ENCODE measurements around the gene CDKAL1.

Gene CDKAL1

GRCh38 chr6:21095462-21095861 is 561.2 kb downstream of the CDKAL1 start:
- H3K4me1 ChIP-seq (ENCODE audit: control insufficient read depth, insufficient read depth, low read length, unreplicated experiment): no peaks in the 10 kb centered on the region

GRCh38 chr6:21098134-21098533 is 563.9 kb downstream of the CDKAL1 start:
- no peak overlapping the region for H3K4me3 ChIP-seq (ENCODE audit: low read depth, low read length)
- H3K36me3 ChIP-seq (ENCODE audit: insufficient read depth, low read length): no peaks in the 10 kb centered on the region
- H3K79me2 ChIP-seq (ENCODE audit: control insufficient read depth, insufficient read depth, low read length, unreplicated experiment): no peaks in the 10 kb centered on the region
- H3K27me3 ChIP-seq (ENCODE audit: insufficient read depth, low read length): no peaks in the 10 kb centered on the region
- H3K4me1 ChIP-seq (ENCODE audit: control insufficient read depth, insufficient read depth, low read length, unreplicated experiment): no peaks in the 10 kb centered on the region
- H3K27ac ChIP-seq (ENCODE audit: low read depth, low read length): no peak overlapping the region
- H2AFZ ChIP-seq (ENCODE audit: low read length, unreplicated experiment): no peak overlapping the region

More at GRCh38 chr6:21095462-21095861, 561.2 kb downstream of the CDKAL1 start:
- Histone ChIP-seq H3K4me3 (ENCODE audit: low read depth, low read length) (no peak overlapping the region), H3K27me3 (ENCODE audit: insufficient read depth, low read length) (no peaks in the 10 kb centered on the region), H2AFZ (ENCODE audit: low read length, unreplicated experiment) (no peak overlapping the region), H3K79me2 (ENCODE audit: control insufficient read depth, insufficient read depth, low read length, unreplicated experiment) (no peaks in the 10 kb centered on the region), H3K36me3 (ENCODE audit: insufficient read depth, low read length) (no peaks in the 10 kb centered on the region), H3K27ac (ENCODE audit: low read depth, low read length) (no peak overlapping the region)

- H3K27me3 ChIP-seq (ENCODE audit: insufficient read depth, low read length): no peaks in the 10 kb centered on the region
- H2AFZ ChIP-seq (ENCODE audit: low read length, unreplicated experiment): no peak overlapping the region
- no peaks in the 10 kb centered on the region for H3K79me2 ChIP-seq (ENCODE audit: control insufficient read depth, insufficient read depth, low read length, unreplicated experiment)
- no peaks in the 10 kb centered on the region for H3K36me3 ChIP-seq (ENCODE audit: insufficient read depth, low read length)
- no peak overlapping the region for H3K4me3 ChIP-seq (ENCODE audit: low read depth, low read length)
- H3K27ac ChIP-seq (ENCODE audit: low read depth, low read length): no peak overlapping the region
- H3K4me1 ChIP-seq (ENCODE audit: control insufficient read depth, insufficient read depth, low read length, unreplicated experiment): no peaks in the 10 kb centered on the region
These were observed 564.5 kb downstream of the CDKAL1 start for GRCh38 chr6:21098744-21099143.

- Histone ChIP-seq H3K79me2 (ENCODE audit: control insufficient read depth, insufficient read depth, low read length, unreplicated experiment) (no peaks in the 10 kb centered on the region), H3K36me3 (ENCODE audit: insufficient read depth, low read length) (no peaks in the 10 kb centered on the region), H3K4me3 (ENCODE audit: low read depth, low read length) (no peak overlapping the region), H3K27ac (ENCODE audit: low read depth, low read length) (no peak overlapping the region), H2AFZ (ENCODE audit: low read length, unreplicated experiment) (no peak overlapping the region), H3K4me1 (ENCODE audit: control insufficient read depth, insufficient read depth, low read length, unreplicated experiment) (no peaks in the 10 kb centered on the region), H3K27me3 (ENCODE audit: insufficient read depth, low read length) (no peaks in the 10 kb centered on the region)
These were observed 565.4 kb downstream of the CDKAL1 start for GRCh38 chr6:21099338-21100314.

DNA sequence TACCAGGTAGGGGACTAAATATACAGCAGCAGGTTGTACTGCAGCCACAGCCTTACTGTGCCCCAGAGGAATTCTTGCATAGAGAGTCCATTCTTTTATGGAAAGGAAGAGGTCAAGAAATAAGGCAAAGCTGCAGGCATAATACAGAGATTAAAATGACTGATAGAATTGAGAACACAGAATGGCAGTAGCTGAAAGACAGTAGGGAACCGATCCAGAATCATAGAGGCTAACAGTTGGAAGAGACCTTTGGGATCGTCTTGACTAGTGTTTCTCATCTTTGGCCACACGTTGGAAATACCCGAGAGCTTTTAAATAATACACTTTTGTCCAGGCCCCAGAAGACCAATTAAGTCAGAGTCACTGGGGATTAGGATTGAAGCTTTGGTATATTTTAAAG is 566.7 kb downstream of the CDKAL1 start:
- no peaks in the 10 kb centered on the region for H3K4me1 ChIP-seq (ENCODE audit: control insufficient read depth, insufficient read depth, low read length, unreplicated experiment)
- no peaks in the 10 kb centered on the region for H3K79me2 ChIP-seq (ENCODE audit: control insufficient read depth, insufficient read depth, low read length, unreplicated experiment)
- no peak overlapping the region for H3K4me3 ChIP-seq (ENCODE audit: low read depth, low read length)
- H3K27me3 ChIP-seq (ENCODE audit: insufficient read depth, low read length): no peaks in the 10 kb centered on the region
- no peak overlapping the region for H2AFZ ChIP-seq (ENCODE audit: low read length, unreplicated experiment)
- no peak overlapping the region for H3K27ac ChIP-seq (ENCODE audit: low read depth, low read length)
- H3K36me3 ChIP-seq (ENCODE audit: insufficient read depth, low read length): no peaks in the 10 kb centered on the region

- no peaks in the 10 kb centered on the region for H3K79me2 ChIP-seq (ENCODE audit: control insufficient read depth, insufficient read depth, low read length, unreplicated experiment)
- no peak overlapping the region for H2AFZ ChIP-seq (ENCODE audit: low read length, unreplicated experiment)
- H3K4me3 ChIP-seq (ENCODE audit: low read depth, low read length): no peak overlapping the region
- no peak overlapping the region for H3K27ac ChIP-seq (ENCODE audit: low read depth, low read length)
- no peaks in the 10 kb centered on the region for H3K4me1 ChIP-seq (ENCODE audit: control insufficient read depth, insufficient read depth, low read length, unreplicated experiment)
- H3K36me3 ChIP-seq (ENCODE audit: insufficient read depth, low read length): no peaks in the 10 kb centered on the region
- no peaks in the 10 kb centered on the region for H3K27me3 ChIP-seq (ENCODE audit: insufficient read depth, low read length)
These were observed 567.4 kb downstream of the CDKAL1 start for GRCh38 chr6:21101694-21102093.

GRCh38 chr6:21102201-21102600 is 567.9 kb downstream of the CDKAL1 start:
- Histone ChIP-seq H3K27ac (ENCODE audit: low read depth, low read length) (no peak overlapping the region), H3K79me2 (ENCODE audit: control insufficient read depth, insufficient read depth, low read length, unreplicated experiment) (no peaks in the 10 kb centered on the region), H3K4me3 (ENCODE audit: low read depth, low read length) (no peak overlapping the region), H3K27me3 (ENCODE audit: insufficient read depth, low read length) (no peaks in the 10 kb centered on the region), H3K36me3 (ENCODE audit: insufficient read depth, low read length) (no peaks in the 10 kb centered on the region), H2AFZ (ENCODE audit: low read length, unreplicated experiment) (no peak overlapping the region), H3K4me1 (ENCODE audit: control insufficient read depth, insufficient read depth, low read length, unreplicated experiment) (no peaks in the 10 kb centered on the region)

- Histone ChIP-seq H3K79me2 (ENCODE audit: control insufficient read depth, insufficient read depth, low read length, unreplicated experiment) (no peaks in the 10 kb centered on the region), H2AFZ (ENCODE audit: low read length, unreplicated experiment) (no peak overlapping the region), H3K27me3 (ENCODE audit: insufficient read depth, low read length) (no peaks in the 10 kb centered on the region), H3K27ac (ENCODE audit: low read depth, low read length) (no peak overlapping the region), H3K36me3 (ENCODE audit: insufficient read depth, low read length) (no peaks in the 10 kb centered on the region), H3K4me3 (ENCODE audit: low read depth, low read length) (no peak overlapping the region), H3K4me1 (ENCODE audit: control insufficient read depth, insufficient read depth, low read length, unreplicated experiment) (no peaks in the 10 kb centered on the region)
These were observed 568.4 kb downstream of the CDKAL1 start for GRCh38 chr6:21102624-21103023.

GRCh38 chr6:21103626-21104224 is 569.5 kb downstream of the CDKAL1 start:
- Histone ChIP-seq H3K36me3 (ENCODE audit: insufficient read depth, low read length) (no peaks in the 10 kb centered on the region), H3K27me3 (ENCODE audit: insufficient read depth, low read length) (no peaks in the 10 kb centered on the region), H3K4me3 (ENCODE audit: low read depth, low read length) (no peak overlapping the region), H3K4me1 (ENCODE audit: control insufficient read depth, insufficient read depth, low read length, unreplicated experiment) (no peaks in the 10 kb centered on the region), H3K79me2 (ENCODE audit: control insufficient read depth, insufficient read depth, low read length, unreplicated experiment) (no peaks in the 10 kb centered on the region), H3K27ac (ENCODE audit: low read depth, low read length) (no peak overlapping the region), H2AFZ (ENCODE audit: low read length, unreplicated experiment) (no peak overlapping the region)

DNA sequence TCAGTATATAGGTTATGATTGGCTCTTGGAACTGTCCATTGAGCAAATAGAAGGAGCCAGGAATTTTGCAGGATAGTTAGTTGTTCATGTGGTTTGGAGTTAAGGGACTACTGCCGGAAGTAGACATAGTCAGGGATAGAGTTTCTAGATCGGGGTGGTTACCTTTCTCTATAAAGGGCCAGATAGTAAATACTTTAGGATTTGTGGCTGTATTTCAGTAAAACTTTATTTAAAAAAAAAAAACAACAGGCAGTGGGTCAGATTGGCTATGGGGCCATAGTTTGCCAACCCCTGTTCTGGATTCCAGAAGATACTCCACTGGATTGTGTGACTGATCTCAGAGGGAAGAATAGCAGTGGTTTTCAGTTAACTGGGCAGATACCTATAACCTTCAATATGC is 570.0 kb downstream of the CDKAL1 start:
- H3K27me3 ChIP-seq (ENCODE audit: insufficient read depth, low read length): no peaks in the 10 kb centered on the region
- H3K4me1 ChIP-seq (ENCODE audit: control insufficient read depth, insufficient read depth, low read length, unreplicated experiment): peaks cover 5% of the 10 kb centered on the region
- no peak overlapping the region for H3K4me3 ChIP-seq (ENCODE audit: low read depth, low read length)
- no peaks in the 10 kb centered on the region for H3K36me3 ChIP-seq (ENCODE audit: insufficient read depth, low read length)
- H2AFZ ChIP-seq (ENCODE audit: low read length, unreplicated experiment): no peak overlapping the region
- no peaks in the 10 kb centered on the region for H3K79me2 ChIP-seq (ENCODE audit: control insufficient read depth, insufficient read depth, low read length, unreplicated experiment)
- H3K27ac ChIP-seq (ENCODE audit: low read depth, low read length): no peak overlapping the region

GRCh38 chr6:21107796-21108195 is 573.5 kb downstream of the CDKAL1 start:
- H3K27ac ChIP-seq (ENCODE audit: low read depth, low read length): no peak overlapping the region
- H3K79me2 ChIP-seq (ENCODE audit: control insufficient read depth, insufficient read depth, low read length, unreplicated experiment): no peaks in the 10 kb centered on the region
- no peak overlapping the region for H3K4me3 ChIP-seq (ENCODE audit: low read depth, low read length)
- H3K27me3 ChIP-seq (ENCODE audit: insufficient read depth, low read length): no peaks in the 10 kb centered on the region
- no peak overlapping the region for H2AFZ ChIP-seq (ENCODE audit: low read length, unreplicated experiment)
- peaks cover 22% of the 10 kb centered on the region for H3K4me1 ChIP-seq (ENCODE audit: control insufficient read depth, insufficient read depth, low read length, unreplicated experiment)
- H3K36me3 ChIP-seq (ENCODE audit: insufficient read depth, low read length): no peaks in the 10 kb centered on the region

Data from ACC112 (cell line).